Dermis blood vessel endothelial cell (primary cell): ENCODE measurements around the gene GPC6. TPM values are rescaled to one million over a fixed set of nuclear protein-coding genes. Genes with fewer than 3 reads are reported as not detected.
"Not testable (repeated sequence)": the region's sequence is repeated elsewhere in the genome, so short reads cannot be mapped to it uniquely, and the experiment has no call there.

Experiments
- DNase-seq: peaks from one replicate; pipeline ENCODE4 v3.0.0; 2010
- total RNA-seq: library from RNA; depleted of rRNA; stranded (reverse); fragments of >200 nt; gene quantifications from 2 replicates; pipeline ENCODE4 v1.2.3, GENCODE V29; 2014

The GPC6 gene
- total RNA-seq, 1 donor from 2014 or later = 0.17 TPM

DNA sequence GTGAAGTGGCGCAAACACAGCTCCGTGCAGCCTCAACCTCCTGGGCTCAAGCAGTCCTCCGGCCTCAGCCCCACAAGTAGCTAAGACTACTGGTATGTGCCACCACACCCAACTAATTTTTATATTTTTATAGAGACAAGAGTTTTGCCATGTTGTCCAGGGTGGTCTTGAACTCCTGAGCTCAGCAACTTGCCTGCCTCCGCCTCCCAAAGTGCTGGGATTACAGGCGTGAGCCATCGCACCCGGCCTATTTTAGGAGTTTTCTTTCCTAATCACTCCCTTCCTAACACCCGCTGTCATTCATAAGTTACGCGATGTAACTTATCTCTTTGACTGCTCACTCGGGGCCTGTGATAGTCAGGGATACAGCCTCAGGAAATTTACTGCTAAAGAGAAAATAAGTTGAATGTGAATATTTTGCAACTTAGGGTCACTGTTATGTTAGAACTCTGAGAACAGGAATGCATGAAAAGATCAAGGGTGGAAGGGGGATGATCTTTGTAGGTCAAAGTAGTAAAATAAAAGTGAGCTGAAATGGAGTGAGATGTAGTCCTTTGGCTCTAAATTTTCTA is 1112.6 kb downstream of the GPC6 start:
- no peak for DNase-seq

GRCh38 chr13:94342436-94343242 is 1116.0 kb downstream of the GPC6 start:
- no peak for DNase-seq

DNA sequence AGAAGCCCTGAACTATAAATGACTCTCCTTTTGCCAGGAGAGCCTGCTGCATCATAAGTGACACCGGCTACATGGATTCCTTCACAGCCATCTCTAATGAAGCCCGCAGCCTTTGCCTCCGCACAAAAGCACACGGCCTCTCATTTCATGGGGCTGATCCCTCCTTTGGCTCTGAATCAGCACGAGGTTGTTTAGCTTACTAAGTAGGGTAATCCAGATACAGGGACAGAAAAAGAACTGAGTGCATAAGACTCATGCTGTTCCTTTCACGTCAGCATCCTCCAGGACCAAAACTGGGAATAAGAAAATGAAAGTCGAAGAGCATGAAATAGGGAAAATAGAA is 1116.6 kb downstream of the GPC6 start:
- DNase-seq = no peak

- not testable (repeated sequence) for DNase-seq
Observed at GRCh38 chr13:94343687-94344086, 1117.1 kb downstream of the GPC6 start.

- no peak for DNase-seq
Observed at GRCh38 chr13:94344126-94344818, 1117.7 kb downstream of the GPC6 start.

DNA sequence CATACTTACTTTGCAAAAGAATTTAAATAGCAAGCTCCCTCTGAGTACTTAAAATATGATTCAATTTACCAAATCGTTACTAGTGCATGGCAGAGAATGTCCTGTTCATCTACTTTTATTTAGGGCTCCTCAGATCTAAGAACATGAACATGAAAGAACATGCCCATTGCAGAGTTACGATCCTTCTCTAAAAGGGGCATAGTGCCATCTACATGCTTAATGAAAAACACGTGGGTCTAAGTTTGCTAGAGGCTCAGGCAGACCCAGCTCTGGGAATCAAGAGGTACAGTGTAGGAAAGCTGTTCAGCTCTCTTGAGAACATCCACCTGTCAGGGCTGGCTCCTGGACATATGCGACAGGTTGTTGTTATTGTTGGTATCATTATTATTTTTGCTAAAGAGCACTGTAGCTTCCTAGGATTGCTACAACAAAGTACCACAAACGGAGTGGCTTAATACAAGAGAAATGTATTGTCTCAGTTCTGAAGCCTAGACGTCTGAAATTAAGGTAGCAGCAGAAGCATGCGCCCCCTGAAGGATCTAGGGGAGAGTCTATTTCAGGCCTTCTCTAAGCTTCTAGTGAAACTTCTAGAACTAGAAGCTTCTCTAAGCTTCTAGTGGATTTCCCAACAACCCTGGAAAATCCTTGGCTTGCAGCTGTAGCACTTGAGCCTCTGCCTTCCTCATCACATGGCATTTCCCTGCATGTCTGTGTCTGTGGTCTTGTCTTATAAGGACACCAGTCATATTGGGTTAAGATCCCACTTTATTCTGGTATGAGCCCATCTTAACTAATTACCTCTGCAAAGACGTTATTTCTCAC is 1119.0 kb downstream of the GPC6 start:
- peak; percentile 72 for DNase-seq

- no peak for DNase-seq
Observed at GRCh38 chr13:94346261-94347019, 1119.8 kb downstream of the GPC6 start.

- DNase-seq = no peak
Observed at GRCh38 chr13:94351292-94351990, 1124.8 kb downstream of the GPC6 start.

DNA sequence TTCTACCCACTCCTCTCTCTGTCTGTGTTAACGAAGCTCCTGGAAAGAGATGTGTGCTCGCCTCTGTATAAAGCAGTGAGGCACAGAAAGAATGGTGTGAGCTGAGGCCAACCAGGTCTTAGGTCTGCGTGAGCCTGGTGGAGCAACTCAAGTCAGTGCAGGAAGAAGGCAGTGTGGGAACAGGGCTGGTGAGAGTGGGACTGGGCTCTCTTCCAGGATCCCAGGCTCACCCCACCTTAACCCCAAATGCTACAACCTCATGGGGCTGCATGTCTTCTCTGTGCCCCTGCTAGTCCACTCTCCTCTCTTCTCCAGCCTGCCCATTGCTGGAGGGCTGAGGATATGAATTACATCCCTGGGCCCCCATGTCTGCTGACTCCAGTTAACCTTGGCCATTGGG is 1125.5 kb downstream of the GPC6 start:
- no peak for DNase-seq

DNA sequence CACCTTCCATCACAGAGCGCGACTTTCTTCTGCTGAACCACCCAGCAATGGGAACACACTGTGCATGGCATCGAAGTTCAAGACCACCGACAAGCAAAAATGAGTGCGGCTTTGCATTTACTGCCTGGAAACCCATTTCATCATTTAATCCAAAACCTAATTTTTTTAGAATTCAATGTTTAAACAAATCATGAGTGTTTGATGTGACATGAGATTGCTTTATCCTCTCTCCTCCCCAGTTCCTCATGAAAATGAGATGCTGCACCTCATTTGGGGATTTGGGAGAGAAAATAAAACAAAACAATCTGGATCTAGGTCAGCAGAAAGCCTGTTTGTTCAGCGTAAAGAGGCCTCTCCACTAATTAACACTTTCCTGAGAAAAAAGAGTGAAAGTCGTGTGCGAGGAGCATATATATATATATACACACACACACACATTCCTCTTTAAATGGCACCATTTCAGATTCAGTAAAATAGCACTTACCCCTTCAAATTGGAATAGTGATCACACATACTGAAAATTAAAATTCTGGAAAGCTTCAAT is 1126.6 kb downstream of the GPC6 start:
- no peak for DNase-seq

GRCh38 chr13:94359875-94360274 is 1133.3 kb downstream of the GPC6 start:
- no peak for DNase-seq

- DNase-seq = peak; percentile 90
Observed at GRCh38 chr13:94362411-94362909, 1135.9 kb downstream of the GPC6 start.

DNA sequence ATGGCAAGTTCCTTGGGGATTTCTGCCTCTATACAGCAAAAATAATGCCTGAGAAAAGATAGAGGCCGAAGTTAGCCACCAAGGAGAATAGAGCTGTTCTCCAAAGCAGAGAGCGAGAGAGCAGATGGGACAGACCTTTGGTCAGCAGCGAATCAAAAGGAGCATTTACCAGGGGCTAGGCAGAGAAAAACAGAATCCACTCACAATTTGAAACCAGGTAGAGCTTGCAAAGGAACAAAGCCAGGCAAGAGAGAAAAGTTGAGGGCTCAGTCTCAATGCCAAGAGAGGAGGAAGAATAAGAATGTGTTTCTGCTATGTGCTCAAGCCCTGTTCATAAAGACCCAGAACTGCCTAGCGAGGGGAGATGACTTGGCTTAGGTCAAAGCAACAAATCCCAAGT is 1140.1 kb downstream of the GPC6 start:
- DNase-seq = no peak

GRCh38 chr13:94369972-94370436 is 1143.4 kb downstream of the GPC6 start:
- no peak for DNase-seq

DNA sequence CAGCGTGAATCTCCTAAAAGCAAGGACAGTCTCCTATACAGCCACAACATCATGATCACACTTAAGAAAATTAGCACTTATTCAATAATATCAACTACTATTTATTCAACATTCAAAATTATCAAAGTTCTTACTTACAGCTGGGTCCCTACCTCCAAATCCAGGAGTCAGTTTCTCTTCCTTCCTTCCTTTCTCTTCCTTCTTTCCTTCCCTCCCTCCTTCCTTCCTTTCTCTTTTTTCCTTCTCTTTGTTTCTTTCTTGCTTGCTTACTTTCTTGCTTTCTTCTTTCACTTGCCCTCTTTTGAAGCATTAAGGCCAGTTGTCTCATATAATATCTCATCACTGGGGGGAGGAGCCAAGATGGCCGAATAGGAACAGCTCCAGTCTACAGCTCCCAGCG is 1145.2 kb downstream of the GPC6 start:
- no peak for DNase-seq

DNA sequence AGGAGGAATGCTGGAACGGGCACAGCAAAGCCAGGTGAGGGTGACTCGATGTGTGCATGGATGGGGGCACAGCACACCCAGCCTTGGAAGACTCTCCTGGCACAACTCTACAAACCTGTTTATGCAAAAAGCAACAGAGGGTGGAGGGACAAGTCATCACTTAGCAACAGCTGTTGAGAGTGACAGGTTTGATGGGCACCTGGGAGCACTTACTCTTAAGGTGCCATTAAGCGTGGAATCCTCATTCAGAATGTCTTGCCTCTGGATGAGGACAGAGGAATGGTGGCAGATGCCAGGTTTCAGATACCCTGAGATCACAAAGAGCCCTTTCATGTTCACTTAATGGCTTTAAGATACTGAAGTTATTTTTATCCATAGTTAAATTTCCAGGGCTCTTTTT is 1155.9 kb downstream of the GPC6 start:
- no peak for DNase-seq

- DNase-seq = no peak
Observed at GRCh38 chr13:94382960-94383359, 1156.4 kb downstream of the GPC6 start.

DNA sequence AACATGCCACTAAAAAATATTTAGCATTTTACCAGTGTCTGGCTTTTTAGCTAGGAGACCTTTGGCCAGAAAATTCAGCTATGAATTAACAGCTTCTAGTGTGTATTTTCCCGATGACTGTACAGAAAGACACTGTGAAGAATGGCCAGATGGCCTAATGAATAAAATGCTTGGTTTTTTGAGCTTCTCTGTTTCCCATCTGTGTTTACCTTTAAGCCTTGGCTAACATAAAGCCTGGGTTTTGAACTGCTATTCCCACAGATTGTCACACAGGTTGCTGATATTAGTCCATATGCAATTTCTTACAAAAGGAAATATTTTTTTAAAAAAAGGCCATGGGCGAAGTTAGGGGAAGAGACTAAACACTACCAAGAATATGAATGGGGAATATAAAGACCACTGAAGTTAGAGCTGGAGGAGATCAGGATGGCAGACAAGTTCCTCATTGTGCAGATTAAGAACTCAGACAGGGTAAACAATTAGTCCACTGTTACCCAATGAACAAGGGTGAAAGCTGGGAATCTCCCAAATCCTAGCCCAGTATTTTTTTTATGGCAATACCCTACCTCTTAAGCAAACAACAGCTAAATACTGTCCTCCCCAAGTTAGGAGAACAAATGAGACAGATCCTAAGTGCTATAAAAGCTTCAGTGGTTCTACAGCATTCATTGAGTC is 1157.8 kb downstream of the GPC6 start:
- DNase-seq = no peak

- DNase-seq = no peak
Observed at GRCh38 chr13:94387047-94387446, 1160.4 kb downstream of the GPC6 start.

DNA sequence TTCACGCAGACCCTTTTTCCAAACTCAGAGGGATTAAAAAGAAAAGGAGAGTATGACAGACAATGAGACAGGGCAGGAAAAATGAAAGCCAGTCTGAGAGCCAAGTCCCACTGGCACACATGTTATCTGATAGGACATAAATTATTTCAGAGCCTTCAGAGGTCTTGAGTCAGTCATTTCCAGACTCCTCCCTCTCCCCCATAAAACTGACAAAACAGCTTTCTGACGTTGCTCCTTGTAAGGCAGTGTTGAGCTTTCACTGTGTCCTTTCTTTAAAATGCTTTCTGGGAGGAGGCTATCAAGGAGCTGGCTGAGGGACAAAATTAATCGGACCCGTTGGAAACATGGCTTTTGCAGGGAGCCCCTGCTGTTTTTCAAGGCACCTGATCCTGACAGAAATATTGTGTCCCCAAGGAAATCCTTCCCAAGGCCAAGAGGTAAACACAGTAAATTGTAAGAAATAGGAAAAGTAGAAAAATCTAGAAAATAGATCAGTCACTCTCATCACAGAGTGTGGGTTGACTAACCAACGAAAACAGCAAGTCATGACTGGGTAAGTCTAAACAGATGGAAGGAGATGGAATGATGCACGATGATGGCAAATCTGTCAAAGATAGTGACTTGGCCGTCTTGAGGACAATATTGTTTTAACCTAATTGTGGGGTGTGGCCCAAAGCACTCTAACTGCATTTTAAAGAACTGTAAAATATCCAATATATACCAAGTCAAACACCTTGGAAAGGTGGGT is 1163.2 kb downstream of the GPC6 start:
- DNase-seq = no peak
